ENCODE data around the gene VLDLR. TPM values are rescaled to one million over a fixed set of nuclear protein-coding genes. Genes with fewer than 3 reads are reported as not detected.

The VLDLR gene
- total RNA-seq, 1 experiment from 2014 or later = 1.2 TPM

DNA sequence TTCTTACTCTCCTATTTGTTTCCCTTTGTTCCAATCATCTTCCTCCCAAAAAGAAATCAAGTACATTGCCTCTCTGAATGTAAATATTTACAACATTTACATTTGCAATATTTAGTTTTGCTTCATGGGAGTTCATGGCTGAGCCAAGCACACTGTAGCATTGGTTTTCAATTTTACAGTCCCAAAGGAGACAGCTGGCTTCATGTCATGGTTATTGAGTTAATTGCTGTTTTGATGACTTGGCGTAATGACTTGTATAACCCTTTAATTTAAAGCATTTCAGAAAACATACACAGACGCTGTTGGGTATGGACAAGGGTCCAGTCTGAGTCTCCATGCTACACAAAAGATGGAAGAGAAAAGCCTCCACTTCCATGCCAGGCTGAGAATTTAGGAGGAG lies 25.6 kb upstream of the VLDLR start:
- no TSS peak for BruUV-seq (replicated peaks)
- H3K4me2 ChIP-seq (ENCODE audit: low read length) = no peak overlapping the region
- TF ChIP-seq, protein P1, sequence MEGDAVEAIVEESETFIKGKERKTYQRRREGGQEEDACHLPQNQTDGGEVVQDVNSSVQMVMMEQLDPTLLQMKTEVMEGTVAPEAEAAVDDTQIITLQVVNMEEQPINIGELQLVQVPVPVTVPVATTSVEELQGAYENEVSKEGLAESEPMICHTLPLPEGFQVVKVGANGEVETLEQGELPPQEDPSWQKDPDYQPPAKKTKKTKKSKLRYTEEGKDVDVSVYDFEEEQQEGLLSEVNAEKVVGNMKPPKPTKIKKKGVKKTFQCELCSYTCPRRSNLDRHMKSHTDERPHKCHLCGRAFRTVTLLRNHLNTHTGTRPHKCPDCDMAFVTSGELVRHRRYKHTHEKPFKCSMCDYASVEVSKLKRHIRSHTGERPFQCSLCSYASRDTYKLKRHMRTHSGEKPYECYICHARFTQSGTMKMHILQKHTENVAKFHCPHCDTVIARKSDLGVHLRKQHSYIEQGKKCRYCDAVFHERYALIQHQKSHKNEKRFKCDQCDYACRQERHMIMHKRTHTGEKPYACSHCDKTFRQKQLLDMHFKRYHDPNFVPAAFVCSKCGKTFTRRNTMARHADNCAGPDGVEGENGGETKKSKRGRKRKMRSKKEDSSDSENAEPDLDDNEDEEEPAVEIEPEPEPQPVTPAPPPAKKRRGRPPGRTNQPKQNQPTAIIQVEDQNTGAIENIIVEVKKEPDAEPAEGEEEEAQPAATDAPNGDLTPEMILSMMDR (conservative IDR thresholded peaks at IDR 0.05; ENCODE audit: low read depth, low read length) = no peak
- TF ChIP-seq EZH2phosphoT487 (IDR thresholded peaks at IDR 0.05; ENCODE audit: borderline replicate concordance, low read length) = no peak
- TF ChIP-seq EZH2 (IDR thresholded peaks at IDR 0.05; ENCODE audit: low read length, unreplicated experiment) = no peak
- no peak overlapping the region for H3K27ac ChIP-seq (ENCODE audit: low read length)
- no peaks in the 10 kb centered on the region for H3K9me2 ChIP-seq (replicated peaks; ENCODE audit: low read length)
- POLR2A ChIA-PET (ENCODE audit: unreplicated experiment) = no interaction called here
- no peaks in the 10 kb centered on the region for H3F3A ChIP-seq (ENCODE audit: low read length, unreplicated experiment)
- no peak for DNase-seq
- intact Hi-C loops (cut with micrococcal nuclease) = no loop called here
- H3K4me1 ChIP-seq (ENCODE audit: insufficient read depth, low read length) = no peaks in the 10 kb centered on the region
- H4K20me1 ChIP-seq (ENCODE audit: low read length) = no peaks in the 10 kb centered on the region
- H3K36me3 ChIP-seq (ENCODE audit: low read depth, low read length) = no peaks in the 10 kb centered on the region
- H3K4me3 ChIP-seq (ENCODE audit: low read length) = no peak overlapping the region
- no peaks in the 10 kb centered on the region for H3K79me2 ChIP-seq (ENCODE audit: low read length)
- no peak overlapping the region for H3K9ac ChIP-seq (ENCODE audit: low read length)
- H3K9me3 ChIP-seq (ENCODE audit: low read length) = no peaks in the 10 kb centered on the region
- H2AFZ ChIP-seq (ENCODE audit: low read length) = no peak overlapping the region
- CTCF ChIA-PET = no interaction called here
- no peak for ATAC-seq
- H3K27me3 ChIP-seq (ENCODE audit: low read length) = peaks cover 9% of the 10 kb centered on the region; the same call in 1 of the 2 replicates

DNA sequence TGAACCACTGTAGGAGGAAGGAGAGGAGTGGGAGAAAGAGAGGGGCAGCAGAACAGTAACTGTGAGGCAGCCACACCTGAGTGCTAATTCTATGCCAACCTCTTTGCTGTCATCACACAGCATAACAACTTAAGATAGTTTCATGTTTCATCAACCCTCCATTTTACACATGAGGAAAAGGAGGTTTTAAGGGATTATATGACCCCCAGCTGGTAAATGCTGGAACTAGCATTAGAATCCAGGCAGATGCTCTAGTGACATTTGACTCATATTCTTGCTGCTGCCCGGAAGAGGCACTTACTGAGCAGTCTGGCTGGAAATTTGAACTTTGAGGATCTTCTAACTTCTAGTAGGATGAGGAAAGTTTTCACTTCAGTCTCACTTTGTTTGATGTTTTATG lies 24.1 kb upstream of the VLDLR start:
- Histone ChIP-seq H3K9me2 (replicated peaks; ENCODE audit: low read length) (no peaks in the 10 kb centered on the region), H3K4me2 (ENCODE audit: low read length) (no peak overlapping the region), H3K27me3 (ENCODE audit: low read length) (peaks cover 11% of the 10 kb centered on the region; the same call in 1 of the 2 replicates), H3K9me3 (ENCODE audit: low read length) (no peaks in the 10 kb centered on the region), H3K79me2 (ENCODE audit: low read length) (no peaks in the 10 kb centered on the region), H3F3A (ENCODE audit: low read length, unreplicated experiment) (no peaks in the 10 kb centered on the region), H2AFZ (ENCODE audit: low read length) (no peak overlapping the region), H3K4me3 (ENCODE audit: low read length) (no peak overlapping the region), H3K36me3 (ENCODE audit: low read depth, low read length) (no peaks in the 10 kb centered on the region), H3K4me1 (ENCODE audit: insufficient read depth, low read length) (no peaks in the 10 kb centered on the region), H3K9ac (ENCODE audit: low read length) (no peak overlapping the region), H4K20me1 (ENCODE audit: low read length) (no peaks in the 10 kb centered on the region), H3K27ac (ENCODE audit: low read length) (no peak overlapping the region)
- ATAC-seq (no peak), DNase-seq (no peak)
- POLR2A ChIA-PET (ENCODE audit: unreplicated experiment) = no interaction called here
- intact Hi-C loops (cut with micrococcal nuclease) = no loop called here
- BruUV-seq (replicated peaks) = no TSS peak
- CTCF ChIA-PET = no interaction called here
- TF ChIP-seq, protein P1 (conservative IDR thresholded peaks at IDR 0.05; ENCODE audit: low read depth, low read length) = no peak
- TF ChIP-seq EZH2phosphoT487 (IDR thresholded peaks at IDR 0.05; ENCODE audit: borderline replicate concordance, low read length) = no peak
- no peak for TF ChIP-seq EZH2 (IDR thresholded peaks at IDR 0.05; ENCODE audit: low read length, unreplicated experiment)

DNA sequence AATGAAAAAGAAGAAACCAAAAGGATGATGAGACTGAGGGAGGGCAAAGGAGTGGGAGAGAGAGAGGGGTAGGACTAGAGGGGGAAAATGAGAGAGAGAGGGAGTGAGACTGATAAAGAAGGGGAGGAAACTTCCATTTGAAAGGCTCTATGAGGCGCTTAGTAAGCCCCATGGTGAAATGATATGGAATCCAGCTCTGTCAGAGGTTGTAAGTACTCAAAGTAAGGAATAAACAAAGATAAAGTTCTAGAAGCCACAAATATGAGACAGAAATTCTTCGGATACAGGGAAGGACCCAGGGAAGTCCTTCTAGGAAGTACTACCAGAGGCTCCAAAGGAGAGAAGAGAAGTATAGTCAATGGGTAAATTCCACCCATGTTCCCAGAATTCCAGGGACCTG lies 21.7 kb upstream of the VLDLR start:
- Histone ChIP-seq H2AFZ (ENCODE audit: low read length) (no peak overlapping the region), H3K27ac (ENCODE audit: low read length) (no peak overlapping the region), H4K20me1 (ENCODE audit: low read length) (no peaks in the 10 kb centered on the region), H3K9me3 (ENCODE audit: low read length) (no peaks in the 10 kb centered on the region), H3K79me2 (ENCODE audit: low read length) (no peaks in the 10 kb centered on the region), H3K4me3 (ENCODE audit: low read length) (no peak overlapping the region), H3F3A (ENCODE audit: low read length, unreplicated experiment) (no peaks in the 10 kb centered on the region), H3K4me1 (ENCODE audit: insufficient read depth, low read length) (no peaks in the 10 kb centered on the region), H3K4me2 (ENCODE audit: low read length) (no peak overlapping the region), H3K36me3 (ENCODE audit: low read depth, low read length) (no peaks in the 10 kb centered on the region), H3K27me3 (ENCODE audit: low read length) (peaks cover 11% of the 10 kb centered on the region; the same call in 1 of the 2 replicates), H3K9me2 (replicated peaks; ENCODE audit: low read length) (no peaks in the 10 kb centered on the region), H3K9ac (ENCODE audit: low read length) (no peak overlapping the region)
- no peak for DNase-seq
- ChIA-PET CTCF (no interaction called here), POLR2A (ENCODE audit: unreplicated experiment) (no interaction called here)
- intact Hi-C loops (cut with micrococcal nuclease) = no loop called here
- no TSS peak for BruUV-seq (replicated peaks)
- TF ChIP-seq, protein P1 (conservative IDR thresholded peaks at IDR 0.05; ENCODE audit: low read depth, low read length) = no peak
- TF ChIP-seq EZH2phosphoT487 (IDR thresholded peaks at IDR 0.05; ENCODE audit: borderline replicate concordance, low read length) (no peak), EZH2 (IDR thresholded peaks at IDR 0.05; ENCODE audit: low read length, unreplicated experiment) (no peak)
- no peak for ATAC-seq

Measured in PC-3 (cell line).